Fibroblast of the aortic adventitia (primary cell): Measurements from ENCODE around the gene MIXL1. TPM values are rescaled to one million over a fixed set of nuclear protein-coding genes. Genes with fewer than 3 reads are reported as not detected.
A peak's percentile ranks its signal among the peaks of the same experiment; 100 is the strongest.
"Not testable (repeated sequence)": the region's sequence is repeated elsewhere in the genome, so short reads cannot be mapped to it uniquely, and the experiment has no call there.

ENCODE experiments used
- DNase-seq: peaks from one replicate; pipeline ENCODE4 v3.0.0-alpha.2; 2010; ENCODE audit warnings: low read depth
- H3K4me3 ChIP-seq: 2 replicates; pipeline ENCODE4 v1.5.1; 2011; ENCODE audit warnings: low read depth, mild to moderate bottlenecking, control low read depth, low read length, moderate library complexity
- CTCF ChIP-seq: IDR thresholded peaks from 2 replicates; pipeline ENCODE4 v1.5.1; 2011; ENCODE audit warnings: mild to moderate bottlenecking, low read length, control low read depth, inconsistent platforms; ENCODE audit not compliant: insufficient read depth
- total RNA-seq: library from RNA; depleted of rRNA; stranded (reverse); fragments of >200 nt; gene quantifications from 2 replicates; pipeline ENCODE4 v1.2.3, GENCODE V29; 2012; ENCODE audit warnings: low replicate concordance

MIXL1 gene
- total RNA-seq, 1 donor = not detected

GRCh38 chr1:226250511-226250910 lies 27.0 kb downstream of the MIXL1 start:
- DNase-seq = no peak
- H3K4me3 ChIP-seq = no peak overlapping the region
- no peak for TF ChIP-seq CTCF

- not testable (repeated sequence) for H3K4me3 ChIP-seq, DNase-seq
These were observed 29.4 kb downstream of the MIXL1 start for GRCh38 chr1:226252841-226253240.

GRCh38 chr1:226253933-226254332 lies 30.5 kb downstream of the MIXL1 start:
- no peak for TF ChIP-seq CTCF
- no peak overlapping the region for H3K4me3 ChIP-seq
- DNase-seq = no peak

GRCh38 chr1:226255380-226255779 lies 31.9 kb downstream of the MIXL1 start:
- H3K4me3 ChIP-seq = no peak overlapping the region
- peak; percentile 53 for DNase-seq
- TF ChIP-seq CTCF = no peak

- no peak for TF ChIP-seq CTCF
- no peak for DNase-seq
- no peak overlapping the region for H3K4me3 ChIP-seq
These were observed 38.4 kb downstream of the MIXL1 start for GRCh38 chr1:226261818-226262217.

GRCh38 chr1:226268421-226269124 lies 45.1 kb downstream of the MIXL1 start:
- no peak for TF ChIP-seq CTCF
- DNase-seq = peak; percentile 40

GRCh38 chr1:226272233-226272902 lies 48.9 kb downstream of the MIXL1 start:
- DNase-seq, H3K4me3 ChIP-seq: not testable (repeated sequence)

More at GRCh38 chr1:226268421-226269124, 45.1 kb downstream of the MIXL1 start:
- no peak overlapping the region for H3K4me3 ChIP-seq

GRCh38 chr1:226274138-226274537 lies 50.7 kb downstream of the MIXL1 start:
- TF ChIP-seq CTCF = no peak
- H3K4me3 ChIP-seq = no peak overlapping the region
- peak; percentile 44 for DNase-seq
